AG08395 (cell line): Measurements from ENCODE around the gene OR6V1.

Source experiments
- DNase-seq: peaks from one replicate; pipeline ENCODE4 v3.0.0; 2012; ENCODE audit warnings: mixed read lengths, low spot score

OR6V1 gene, protein sequence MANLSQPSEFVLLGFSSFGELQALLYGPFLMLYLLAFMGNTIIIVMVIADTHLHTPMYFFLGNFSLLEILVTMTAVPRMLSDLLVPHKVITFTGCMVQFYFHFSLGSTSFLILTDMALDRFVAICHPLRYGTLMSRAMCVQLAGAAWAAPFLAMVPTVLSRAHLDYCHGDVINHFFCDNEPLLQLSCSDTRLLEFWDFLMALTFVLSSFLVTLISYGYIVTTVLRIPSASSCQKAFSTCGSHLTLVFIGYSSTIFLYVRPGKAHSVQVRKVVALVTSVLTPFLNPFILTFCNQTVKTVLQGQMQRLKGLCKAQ

DNA sequence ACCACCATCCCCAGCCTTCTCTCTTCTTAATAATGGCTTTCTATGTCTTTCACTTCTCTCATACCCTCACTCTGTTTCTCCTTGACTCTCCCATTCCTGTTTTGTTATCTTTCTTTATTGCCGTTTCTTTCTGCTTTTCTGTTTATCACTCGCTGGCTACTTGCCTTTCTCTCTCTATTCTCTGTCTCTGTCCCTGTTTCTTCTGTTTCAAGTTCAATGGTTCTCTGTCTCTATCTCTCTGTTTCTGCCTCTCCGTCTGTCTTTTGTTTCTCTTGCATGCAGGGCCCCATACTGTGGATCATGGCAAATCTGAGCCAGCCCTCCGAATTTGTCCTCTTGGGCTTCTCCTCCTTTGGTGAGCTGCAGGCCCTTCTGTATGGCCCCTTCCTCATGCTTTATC is at the start of gene OR6V1:
TSS of gene OR6V1 (plus strand) at position 301 of the 400 bp plus-strand sequence. CDS start at position 301, 0 bp downstream.
- DNase-seq, result no peak

DNA sequence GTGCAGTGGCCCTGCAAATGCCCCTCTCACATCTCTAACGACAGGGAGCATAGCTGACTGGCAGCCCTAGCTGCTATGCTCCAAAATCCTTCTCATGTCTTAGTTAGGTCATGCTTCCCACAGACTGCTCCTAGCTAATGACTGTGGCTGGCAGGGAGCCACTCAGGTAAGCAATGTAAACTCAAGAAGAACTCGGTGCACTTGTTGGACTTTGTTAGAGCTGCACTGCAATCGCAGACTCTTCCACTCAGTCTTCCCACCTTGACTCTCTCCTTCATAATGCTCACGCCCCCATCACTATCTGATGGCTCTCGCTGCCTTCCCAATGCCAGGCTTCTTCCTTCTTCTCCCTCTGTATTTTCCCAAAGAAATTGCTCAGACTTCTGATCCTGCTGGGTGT is 49.2 kb upstream of the OR6V1 start:
- no peak for DNase-seq

- peak; percentile 71 for DNase-seq
Measured at GRCh38 chr7:143003393-143004051, 48.6 kb upstream of the OR6V1 start.

GRCh38 chr7:143005632-143006260 is 46.4 kb upstream of the OR6V1 start:
- DNase-seq, result no peak

- peak; percentile 77 for DNase-seq
Measured at GRCh38 chr7:143008007-143008901, 43.9 kb upstream of the OR6V1 start.

DNA sequence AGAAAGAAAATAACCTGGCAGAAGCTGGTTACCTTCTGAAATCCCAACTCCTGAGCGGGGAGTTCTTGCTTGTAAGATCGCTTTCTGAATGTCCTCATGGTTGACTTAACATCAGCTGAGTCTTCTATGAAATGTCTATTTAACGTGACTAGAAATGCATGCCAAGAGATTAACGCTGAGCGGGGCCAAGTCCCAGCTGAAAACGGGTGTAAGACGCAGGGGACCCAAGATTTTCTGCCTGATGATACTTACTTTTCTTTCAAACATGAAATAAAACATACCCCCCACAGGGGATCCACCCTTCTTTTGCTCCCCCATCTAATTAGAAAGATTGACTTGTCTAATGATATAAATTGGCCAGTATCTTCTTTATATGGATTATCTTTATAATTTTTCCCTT is 40.1 kb upstream of the OR6V1 start:
- DNase-seq, result no peak

DNA sequence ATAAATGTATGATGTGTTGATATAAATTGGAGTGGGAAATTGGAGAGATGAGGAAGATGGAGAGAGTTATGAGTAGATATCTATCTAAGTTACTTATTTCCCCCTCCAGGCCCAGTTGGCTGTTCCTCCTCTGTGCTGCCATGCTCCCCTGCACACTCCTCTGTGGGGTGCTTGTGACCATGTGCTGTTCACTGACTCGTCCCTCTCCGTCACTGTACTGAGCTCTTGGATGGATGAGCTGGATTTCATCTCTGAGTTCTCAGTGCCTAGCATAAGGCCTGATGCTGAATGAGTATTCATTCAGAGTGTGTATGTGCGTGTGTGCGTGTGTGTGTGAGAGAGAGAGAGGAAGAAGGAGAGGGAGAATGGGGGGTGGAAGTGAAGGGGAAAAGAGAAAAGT is 39.7 kb upstream of the OR6V1 start:
- DNase-seq, result no peak

- DNase-seq, result no peak
Measured at GRCh38 chr7:143013473-143013872, 38.7 kb upstream of the OR6V1 start.

GRCh38 chr7:143013893-143014292 is 38.2 kb upstream of the OR6V1 start:
- DNase-seq, result peak; percentile 63

- no peak for DNase-seq
Measured at GRCh38 chr7:143015084-143015483, 37.1 kb upstream of the OR6V1 start.

DNA sequence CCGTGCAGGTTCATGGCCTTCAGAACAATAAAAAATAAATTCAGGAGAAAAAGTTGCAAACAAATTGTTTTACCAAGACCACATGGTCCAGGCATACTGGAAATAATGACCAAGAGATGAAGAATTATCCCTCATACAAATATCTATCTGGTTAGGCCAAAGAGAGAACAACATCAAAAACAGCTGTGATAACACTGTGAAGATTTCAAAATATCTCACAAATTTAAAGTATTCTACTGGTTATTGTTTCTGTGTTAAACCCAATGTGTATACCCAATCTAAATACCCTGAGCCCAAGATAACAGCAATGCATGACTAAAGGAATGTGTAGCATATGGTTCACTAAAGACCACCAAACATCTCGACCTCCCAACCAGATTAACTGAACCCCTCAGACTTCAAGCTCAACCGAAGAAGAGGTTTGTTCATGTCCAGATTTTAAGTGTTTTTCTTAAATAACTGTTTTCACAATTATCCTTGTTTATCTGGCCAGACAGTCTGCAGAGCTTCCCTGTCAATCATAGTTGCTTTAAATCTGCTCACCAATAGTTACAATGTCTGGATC is 36.1 kb upstream of the OR6V1 start:
- DNase-seq, result peak; percentile 47

DNA sequence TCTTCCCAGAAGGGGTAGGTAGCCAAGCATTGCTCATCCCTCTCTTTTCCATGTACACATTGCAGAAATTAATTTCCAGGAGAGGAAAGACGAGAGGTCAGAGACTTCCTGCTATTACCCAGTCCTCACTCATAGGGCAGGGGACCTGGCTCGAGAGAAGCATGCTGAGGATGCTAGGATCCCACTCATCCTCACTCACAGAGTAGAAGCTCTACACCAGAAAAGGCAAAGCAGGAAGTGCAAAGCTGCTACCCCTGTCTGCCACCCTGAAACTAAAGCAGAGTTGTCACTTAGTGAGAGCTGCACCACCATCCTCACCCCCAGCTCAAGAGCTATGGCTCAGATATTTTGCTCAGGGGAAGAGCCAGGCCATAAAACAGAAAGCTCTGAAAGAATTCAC is 35.1 kb upstream of the OR6V1 start:
- no peak for DNase-seq

DNA sequence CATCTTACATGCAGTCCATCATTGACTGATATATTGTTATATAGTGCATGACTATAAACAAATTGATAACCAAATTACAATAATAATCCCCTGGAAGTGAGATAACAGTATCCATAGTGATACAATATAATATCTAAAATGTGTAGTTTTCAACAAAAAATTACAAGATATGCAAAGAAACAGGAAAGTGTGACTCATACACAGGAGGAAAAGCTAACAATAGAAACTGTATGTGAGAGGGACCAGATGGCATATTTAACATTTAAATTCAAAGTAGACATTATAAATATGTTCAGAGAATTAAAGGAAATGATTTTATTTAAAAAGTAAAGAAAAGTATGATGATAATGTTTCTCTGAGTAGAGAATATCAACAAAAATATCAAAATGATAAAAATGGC is 33.2 kb upstream of the OR6V1 start:
- DNase-seq, result no peak

DNA sequence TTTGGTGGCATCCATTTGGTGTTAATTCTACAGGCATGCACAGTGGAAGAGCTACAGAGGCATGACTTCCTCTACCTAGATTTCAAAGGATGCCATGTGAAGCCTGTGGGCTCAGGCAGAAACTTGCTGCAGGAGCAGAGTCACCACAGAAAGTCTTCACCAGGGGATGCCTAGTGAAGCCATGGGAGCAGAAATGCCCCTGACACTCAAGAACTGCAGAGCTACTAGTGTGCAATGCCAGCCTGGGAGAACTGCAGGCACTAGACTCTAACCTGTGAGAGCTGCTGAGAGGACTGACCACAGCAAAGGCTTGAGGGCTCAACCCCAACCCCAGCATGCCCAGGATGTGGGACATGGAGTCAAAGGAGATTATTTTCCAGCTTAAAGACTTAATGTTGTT is 29.1 kb upstream of the OR6V1 start:
- DNase-seq, result no peak

GRCh38 chr7:143025371-143025770 is 26.8 kb upstream of the OR6V1 start:
- DNase-seq, result no peak

DNA sequence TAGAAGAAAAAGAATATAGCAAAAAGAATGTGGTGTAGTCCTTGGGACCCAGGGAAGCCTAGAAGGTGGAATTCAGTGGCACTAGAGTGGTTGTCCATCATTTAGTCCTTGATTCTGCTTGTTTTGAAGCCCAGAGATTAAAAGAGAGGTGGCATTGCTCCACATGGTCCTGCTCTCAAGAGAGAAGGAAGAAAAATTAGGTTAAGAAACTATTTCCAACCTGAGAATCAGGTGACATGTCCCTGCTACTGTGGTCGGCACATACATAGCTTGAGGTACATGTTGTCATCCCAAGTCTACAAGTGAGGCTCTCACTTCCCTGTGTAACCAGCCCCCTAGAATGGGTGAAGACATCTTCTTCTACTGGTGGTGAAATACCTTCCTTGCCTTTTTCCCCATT is 25.1 kb upstream of the OR6V1 start, which contains the start of gene OR9A2:
TSS of gene OR9A2 (minus strand) at position 101 of the 400 bp plus-strand sequence. CDS start at position 101, 0 bp downstream.
- DNase-seq, result no peak

- no peak for DNase-seq
Measured at GRCh38 chr7:143027683-143028082, 24.5 kb upstream of the OR6V1 start.

DNA sequence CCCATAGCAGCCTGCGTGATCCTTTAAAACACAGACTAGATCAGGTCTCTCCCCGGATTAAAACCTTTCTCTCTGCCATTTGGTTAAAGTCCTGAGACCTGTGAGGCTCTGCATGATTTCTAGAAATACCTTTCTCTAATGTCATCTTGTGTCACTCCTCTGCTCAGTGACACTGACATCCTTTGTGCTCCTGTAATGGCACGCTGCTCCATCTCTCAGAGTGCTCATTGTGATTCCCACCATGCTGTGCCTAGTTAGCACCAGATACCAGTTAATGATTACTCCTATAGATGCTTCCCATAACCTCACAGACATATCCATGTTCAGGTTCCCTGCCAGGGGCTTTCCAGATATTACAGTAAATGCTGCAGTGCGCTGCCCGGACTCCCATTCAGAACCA is 13.5 kb upstream of the OR6V1 start:
- no peak for DNase-seq

- DNase-seq, result no peak
Measured at GRCh38 chr7:143040209-143040715, 11.9 kb upstream of the OR6V1 start.

GRCh38 chr7:143041346-143041745 is 10.8 kb upstream of the OR6V1 start:
- no peak for DNase-seq

- DNase-seq, result no peak
Measured at GRCh38 chr7:143042159-143042789, 9.9 kb upstream of the OR6V1 start.
